Mesothelial cell of epicardium (in vitro differentiated cells): ENCODE data around the gene CPSF4L. TPM values are rescaled to one million over a fixed set of nuclear protein-coding genes. Genes with fewer than 3 reads are reported as not detected.

ENCODE experiments used
- DNase-seq, 2 experiments: peaks; one replicate each; pipeline ENCODE4 v3.0.0; 2021; ENCODE audit warnings: low spot score in 2 of 2; ENCODE audit not compliant: unreplicated experiment in 2 of 2
- H3K27ac Mint-ChIP-seq: 2 replicates; pipeline ENCODE4 v1.8.0; 2021; ENCODE audit warnings: mixed read lengths
- H3K27me3 Mint-ChIP-seq: 2 replicates; pipeline ENCODE4 v1.8.0; 2021; ENCODE audit warnings: low read depth, mixed read lengths
- H3K36me3 Mint-ChIP-seq: 2 replicates; pipeline ENCODE4 v1.8.0; 2021; ENCODE audit warnings: mixed read lengths
- H3K4me1 Mint-ChIP-seq: 2 replicates; pipeline ENCODE4 v1.8.0; 2021; ENCODE audit warnings: mixed read lengths
- H3K4me3 Mint-ChIP-seq: 2 replicates; pipeline ENCODE4 v1.8.0; 2021; ENCODE audit warnings: mild to moderate bottlenecking, moderate library complexity, mixed read lengths
- H3K9me3 Mint-ChIP-seq: 2 replicates; pipeline ENCODE4 v1.8.0; 2021; ENCODE audit warnings: mixed read lengths
- CTCF ChIP-seq: fragments of 200-600 bp; sonication (generic); IDR thresholded peaks from one replicate; pipeline ENCODE4 v1.5.0; 2021; ENCODE audit warnings: antibody characterized with exemption; ENCODE audit not compliant: unreplicated experiment
- total RNA-seq: library from RNA; stranded (reverse); gene quantifications from 3 replicates; pipeline ENCODE4 v1.2.1, GENCODE V29; 2021

The CPSF4L gene
- total RNA-seq, 1 donor from 2014 or later: 0.40 TPM

- Mint-ChIP-seq H3K4me3 (no peak overlapping the region), H3K4me1 (no peaks in the 10 kb centered on the region), H3K36me3 (peaks cover 63% of the 10 kb centered on the region), H3K9me3 (no peaks in the 10 kb centered on the region), H3K27me3 (no peaks in the 10 kb centered on the region), H3K27ac (no peak overlapping the region)
- no peak for TF ChIP-seq CTCF
- no peak for DNase-seq
These were observed 58.4 kb downstream of the CPSF4L start for GRCh38 chr17:73203135-73203787.

- TF ChIP-seq CTCF: no peak
These were observed 60.2 kb downstream of the CPSF4L start for GRCh38 chr17:73201215-73202069.

GRCh38 chr17:73200476-73200875, 61.2 kb downstream of the CPSF4L start:
- H3K36me3 Mint-ChIP-seq: peaks cover 64% of the 10 kb centered on the region
- peaks cover 4% of the 10 kb centered on the region for H3K4me1 Mint-ChIP-seq
- H3K4me3 Mint-ChIP-seq: no peak overlapping the region
- H3K9me3 Mint-ChIP-seq: no peaks in the 10 kb centered on the region
- DNase-seq: no peak
- no peaks in the 10 kb centered on the region for H3K27me3 Mint-ChIP-seq
- no peak overlapping the region for H3K27ac Mint-ChIP-seq
- no peak for TF ChIP-seq CTCF

More at GRCh38 chr17:73201215-73202069, 60.2 kb downstream of the CPSF4L start:
- Mint-ChIP-seq H3K27me3 (no peaks in the 10 kb centered on the region), H3K9me3 (no peaks in the 10 kb centered on the region), H3K36me3 (peaks cover 67% of the 10 kb centered on the region), H3K27ac (no peak overlapping the region), H3K4me3 (no peak overlapping the region), H3K4me1 (peaks cover 2% of the 10 kb centered on the region)
- DNase-seq: no peak

GRCh38 chr17:73199751-73200317, 61.8 kb downstream of the CPSF4L start:
- no peak for DNase-seq
- H3K27me3 Mint-ChIP-seq: no peaks in the 10 kb centered on the region
- H3K36me3 Mint-ChIP-seq: peaks cover 59% of the 10 kb centered on the region
- peaks cover 4% of the 10 kb centered on the region for H3K4me1 Mint-ChIP-seq
- TF ChIP-seq CTCF: no peak
- H3K4me3 Mint-ChIP-seq: no peak overlapping the region
- H3K9me3 Mint-ChIP-seq: no peaks in the 10 kb centered on the region
- no peak overlapping the region for H3K27ac Mint-ChIP-seq

- H3K4me1 Mint-ChIP-seq: peaks cover 9% of the 10 kb centered on the region
- TF ChIP-seq CTCF: no peak
- no peak overlapping the region for H3K4me3 Mint-ChIP-seq
- H3K27me3 Mint-ChIP-seq: no peaks in the 10 kb centered on the region
- DNase-seq: no peak
- no peak overlapping the region for H3K27ac Mint-ChIP-seq
- H3K9me3 Mint-ChIP-seq: no peaks in the 10 kb centered on the region
- peaks cover 55% of the 10 kb centered on the region for H3K36me3 Mint-ChIP-seq
These were observed 62.8 kb downstream of the CPSF4L start for GRCh38 chr17:73198930-73199260.

Other genes with a start within 250 kb of the CPSF4L start
- gene SLC39A11, start 169.2 kb downstream of the CPSF4L start, total RNA-seq: 26.0 to 30.2 TPM (median 26.1 TPM) in 3 replicates
- gene SSTR2, start 96.9 kb downstream of the CPSF4L start, total RNA-seq: 0.16 to 0.18 TPM (median 0.18 TPM) in 3 replicates
- 44.0 to 50.4 TPM (median 47.6 TPM) in 3 replicates for gene COG1, start 68.8 kb downstream of the CPSF4L start, total RNA-seq
- gene CDC42EP4, start 50.1 kb upstream of the CPSF4L start, total RNA-seq: 68.4 to 71.3 TPM (median 70.3 TPM) in 3 replicates